Panc1 (cell line): ENCODE measurements around the gene SERPINB1.

Experiments
- POLR2AphosphoS5 ChIP-seq: IDR thresholded peaks from 2 replicates; pipeline ENCODE4 v1.6.1; 2012; ENCODE audit warnings: mild to moderate bottlenecking, low read depth, low read length, moderate library complexity
- TCF7L2 ChIP-seq: IDR thresholded peaks from 2 replicates; pipeline ENCODE4 v1.6.1; 2011; ENCODE audit warnings: mild to moderate bottlenecking, low read depth, low read length, inconsistent platforms
- TF ChIP-seq, protein P1 (sequence below): fragments of 450-650 bp; IDR thresholded peaks from 2 replicates; pipeline ENCODE4 v1.5.1; 2017; ENCODE audit warnings: mild to moderate bottlenecking
- TF ChIP-seq, protein P2 (sequence below), 2 experiments: IDR thresholded peaks; 2 replicates each; pipeline ENCODE4 v1.6.1; 2011 to 2012; ENCODE audit warnings: low read depth in 2 of 2, control low read depth in 1 of 2, low read length in 1 of 2, mild to moderate bottlenecking in 1 of 2, moderate library complexity in 1 of 2; ENCODE audit not compliant: insufficient read depth in 1 of 2

DNA sequence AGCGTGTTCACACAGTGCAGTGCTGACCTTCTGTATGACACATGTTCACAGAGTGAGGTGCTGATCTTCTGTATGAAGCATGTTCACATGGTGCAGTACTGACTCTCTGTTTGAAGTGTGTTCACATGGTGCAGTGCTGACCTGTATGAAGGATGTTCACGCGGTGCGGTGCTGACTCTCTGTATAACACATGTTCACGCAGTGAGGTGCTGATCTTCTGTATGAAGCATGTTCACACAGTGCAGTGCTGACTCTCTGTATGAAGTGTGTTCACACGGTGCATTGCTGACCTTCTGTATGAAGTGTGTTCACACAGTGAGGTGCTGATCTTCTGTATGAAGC lies 10.8 kb upstream of the SERPINB1 start:
- TF ChIP-seq, protein P1, sequence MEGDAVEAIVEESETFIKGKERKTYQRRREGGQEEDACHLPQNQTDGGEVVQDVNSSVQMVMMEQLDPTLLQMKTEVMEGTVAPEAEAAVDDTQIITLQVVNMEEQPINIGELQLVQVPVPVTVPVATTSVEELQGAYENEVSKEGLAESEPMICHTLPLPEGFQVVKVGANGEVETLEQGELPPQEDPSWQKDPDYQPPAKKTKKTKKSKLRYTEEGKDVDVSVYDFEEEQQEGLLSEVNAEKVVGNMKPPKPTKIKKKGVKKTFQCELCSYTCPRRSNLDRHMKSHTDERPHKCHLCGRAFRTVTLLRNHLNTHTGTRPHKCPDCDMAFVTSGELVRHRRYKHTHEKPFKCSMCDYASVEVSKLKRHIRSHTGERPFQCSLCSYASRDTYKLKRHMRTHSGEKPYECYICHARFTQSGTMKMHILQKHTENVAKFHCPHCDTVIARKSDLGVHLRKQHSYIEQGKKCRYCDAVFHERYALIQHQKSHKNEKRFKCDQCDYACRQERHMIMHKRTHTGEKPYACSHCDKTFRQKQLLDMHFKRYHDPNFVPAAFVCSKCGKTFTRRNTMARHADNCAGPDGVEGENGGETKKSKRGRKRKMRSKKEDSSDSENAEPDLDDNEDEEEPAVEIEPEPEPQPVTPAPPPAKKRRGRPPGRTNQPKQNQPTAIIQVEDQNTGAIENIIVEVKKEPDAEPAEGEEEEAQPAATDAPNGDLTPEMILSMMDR = no peak
- TF ChIP-seq, protein P2, sequence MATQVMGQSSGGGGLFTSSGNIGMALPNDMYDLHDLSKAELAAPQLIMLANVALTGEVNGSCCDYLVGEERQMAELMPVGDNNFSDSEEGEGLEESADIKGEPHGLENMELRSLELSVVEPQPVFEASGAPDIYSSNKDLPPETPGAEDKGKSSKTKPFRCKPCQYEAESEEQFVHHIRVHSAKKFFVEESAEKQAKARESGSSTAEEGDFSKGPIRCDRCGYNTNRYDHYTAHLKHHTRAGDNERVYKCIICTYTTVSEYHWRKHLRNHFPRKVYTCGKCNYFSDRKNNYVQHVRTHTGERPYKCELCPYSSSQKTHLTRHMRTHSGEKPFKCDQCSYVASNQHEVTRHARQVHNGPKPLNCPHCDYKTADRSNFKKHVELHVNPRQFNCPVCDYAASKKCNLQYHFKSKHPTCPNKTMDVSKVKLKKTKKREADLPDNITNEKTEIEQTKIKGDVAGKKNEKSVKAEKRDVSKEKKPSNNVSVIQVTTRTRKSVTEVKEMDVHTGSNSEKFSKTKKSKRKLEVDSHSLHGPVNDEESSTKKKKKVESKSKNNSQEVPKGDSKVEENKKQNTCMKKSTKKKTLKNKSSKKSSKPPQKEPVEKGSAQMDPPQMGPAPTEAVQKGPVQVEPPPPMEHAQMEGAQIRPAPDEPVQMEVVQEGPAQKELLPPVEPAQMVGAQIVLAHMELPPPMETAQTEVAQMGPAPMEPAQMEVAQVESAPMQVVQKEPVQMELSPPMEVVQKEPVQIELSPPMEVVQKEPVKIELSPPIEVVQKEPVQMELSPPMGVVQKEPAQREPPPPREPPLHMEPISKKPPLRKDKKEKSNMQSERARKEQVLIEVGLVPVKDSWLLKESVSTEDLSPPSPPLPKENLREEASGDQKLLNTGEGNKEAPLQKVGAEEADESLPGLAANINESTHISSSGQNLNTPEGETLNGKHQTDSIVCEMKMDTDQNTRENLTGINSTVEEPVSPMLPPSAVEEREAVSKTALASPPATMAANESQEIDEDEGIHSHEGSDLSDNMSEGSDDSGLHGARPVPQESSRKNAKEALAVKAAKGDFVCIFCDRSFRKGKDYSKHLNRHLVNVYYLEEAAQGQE (IDR thresholded peaks at IDR 0.05; ENCODE audit: insufficient read depth in 1 of 2, low read depth in 2 of 2, low read length in 1 of 2) = no peak
- TF ChIP-seq POLR2AphosphoS5 (no peak), TCF7L2 (no peak)
